GM12891 (cell line): ENCODE results near the gene FSHR.

Experiments
- POLR2A ChIP-seq: IDR thresholded peaks from 2 replicates; pipeline ENCODE4 v1.6.1; 2011; ENCODE audit warnings: low read depth, low read length, control low read depth
- POLR2AphosphoS5 ChIP-seq: IDR thresholded peaks from 2 replicates; pipeline ENCODE4 v1.6.1; 2011; ENCODE audit warnings: low read depth, low read length, control low read depth
- SPI1 ChIP-seq: IDR thresholded peaks from 2 replicates; pipeline ENCODE4 v1.6.1; 2011; ENCODE audit warnings: low read depth, low read length, control low read depth

GRCh38 chr2:49021271-49021670, 133.0 kb downstream of the FSHR start:
- no peak for TF ChIP-seq POLR2A
- TF ChIP-seq SPI1: no peak
- no peak for TF ChIP-seq POLR2AphosphoS5
